Progenitor cell of endocrine pancreas (in vitro differentiated cells): ENCODE measurements around the gene CYB561A3. TPM values are rescaled to one million over a fixed set of nuclear protein-coding genes. Genes with fewer than 3 reads are reported as not detected.

Experiments
- DNase-seq: peaks from one replicate; pipeline ENCODE4 v3.0.0; 2021; ENCODE audit warnings: low spot score; ENCODE audit not compliant: unreplicated experiment
- H3K27ac Mint-ChIP-seq: 2 replicates; pipeline ENCODE4 v1.8.0; 2021; ENCODE audit warnings: mild to moderate bottlenecking, moderate library complexity, mixed read lengths
- H3K27me3 Mint-ChIP-seq: 2 replicates; pipeline ENCODE4 v1.8.0; 2021; ENCODE audit warnings: mixed read lengths
- H3K36me3 Mint-ChIP-seq: 2 replicates; pipeline ENCODE4 v1.8.0; 2022; ENCODE audit warnings: mixed read lengths; ENCODE audit not compliant: insufficient read depth
- H3K4me1 Mint-ChIP-seq: 2 replicates; pipeline ENCODE4 v1.8.0; 2021; ENCODE audit warnings: low read depth, mixed read lengths
- H3K4me3 Mint-ChIP-seq: 2 replicates; pipeline ENCODE4 v1.8.0; 2021; ENCODE audit warnings: low read depth, mild to moderate bottlenecking, moderate library complexity, mixed read lengths
- H3K9me3 Mint-ChIP-seq: 2 replicates; pipeline ENCODE4 v1.8.0; 2021; ENCODE audit warnings: low read depth, mixed read lengths
- total RNA-seq: library from RNA; stranded (reverse); gene quantifications from 2 replicates; pipeline ENCODE4 v1.2.1, GENCODE V29; 2021
- TF ChIP-seq, protein P1 (sequence below): fragments of 200-600 bp; sonication (generic); IDR thresholded peaks from one replicate; pipeline ENCODE4 v1.5.0; 2021; ENCODE audit warnings: antibody characterized with exemption, mild to moderate bottlenecking; ENCODE audit not compliant: unreplicated experiment

Gene CYB561A3
- total RNA-seq, 1 donor from 2014 or later: 45.3 TPM

DNA sequence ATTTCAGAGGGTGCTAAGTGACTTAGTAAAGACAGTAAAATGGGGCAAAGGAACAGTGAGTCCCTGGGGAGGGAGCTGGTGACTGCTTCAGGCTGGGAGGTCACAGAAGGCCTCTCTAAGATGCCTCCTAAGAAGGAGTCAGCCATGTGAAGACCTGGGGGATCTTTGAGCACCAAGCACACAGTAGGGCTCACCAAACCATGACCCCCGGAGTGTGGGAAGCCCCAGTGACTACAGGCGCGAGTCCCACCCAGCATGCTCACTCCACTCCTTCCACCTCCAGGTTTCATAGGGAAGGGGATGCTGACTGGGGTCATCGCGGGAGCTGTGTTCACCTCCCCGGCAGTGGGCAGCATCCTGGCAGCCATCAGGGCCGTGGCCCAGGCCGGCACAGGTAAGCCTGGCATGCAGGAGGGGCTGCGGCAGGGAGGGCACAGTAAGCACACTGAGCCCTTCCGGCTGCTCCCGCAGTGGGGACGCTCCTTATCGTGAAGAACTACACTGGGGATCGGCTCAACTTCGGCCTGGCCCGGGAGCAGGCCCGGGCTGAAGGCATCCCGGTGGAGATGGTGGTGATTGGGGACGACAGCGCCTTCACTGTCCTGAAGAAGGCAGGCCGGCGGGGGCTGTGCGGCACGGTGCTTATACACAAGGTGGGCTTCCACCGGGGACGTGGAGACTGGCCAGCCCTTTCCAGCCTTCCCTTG, 22.7 kb downstream of the CYB561A3 start:
- Mint-ChIP-seq H3K4me1 (peaks cover 3% of the 10 kb centered on the region), H3K27me3 (no peaks in the 10 kb centered on the region), H3K27ac (no peak overlapping the region), H3K9me3 (no peaks in the 10 kb centered on the region), H3K36me3 (peaks cover 7% of the 10 kb centered on the region), H3K4me3 (no peak overlapping the region)
- TF ChIP-seq, protein P1, sequence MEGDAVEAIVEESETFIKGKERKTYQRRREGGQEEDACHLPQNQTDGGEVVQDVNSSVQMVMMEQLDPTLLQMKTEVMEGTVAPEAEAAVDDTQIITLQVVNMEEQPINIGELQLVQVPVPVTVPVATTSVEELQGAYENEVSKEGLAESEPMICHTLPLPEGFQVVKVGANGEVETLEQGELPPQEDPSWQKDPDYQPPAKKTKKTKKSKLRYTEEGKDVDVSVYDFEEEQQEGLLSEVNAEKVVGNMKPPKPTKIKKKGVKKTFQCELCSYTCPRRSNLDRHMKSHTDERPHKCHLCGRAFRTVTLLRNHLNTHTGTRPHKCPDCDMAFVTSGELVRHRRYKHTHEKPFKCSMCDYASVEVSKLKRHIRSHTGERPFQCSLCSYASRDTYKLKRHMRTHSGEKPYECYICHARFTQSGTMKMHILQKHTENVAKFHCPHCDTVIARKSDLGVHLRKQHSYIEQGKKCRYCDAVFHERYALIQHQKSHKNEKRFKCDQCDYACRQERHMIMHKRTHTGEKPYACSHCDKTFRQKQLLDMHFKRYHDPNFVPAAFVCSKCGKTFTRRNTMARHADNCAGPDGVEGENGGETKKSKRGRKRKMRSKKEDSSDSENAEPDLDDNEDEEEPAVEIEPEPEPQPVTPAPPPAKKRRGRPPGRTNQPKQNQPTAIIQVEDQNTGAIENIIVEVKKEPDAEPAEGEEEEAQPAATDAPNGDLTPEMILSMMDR: no peak
- DNase-seq: no peak

DNA sequence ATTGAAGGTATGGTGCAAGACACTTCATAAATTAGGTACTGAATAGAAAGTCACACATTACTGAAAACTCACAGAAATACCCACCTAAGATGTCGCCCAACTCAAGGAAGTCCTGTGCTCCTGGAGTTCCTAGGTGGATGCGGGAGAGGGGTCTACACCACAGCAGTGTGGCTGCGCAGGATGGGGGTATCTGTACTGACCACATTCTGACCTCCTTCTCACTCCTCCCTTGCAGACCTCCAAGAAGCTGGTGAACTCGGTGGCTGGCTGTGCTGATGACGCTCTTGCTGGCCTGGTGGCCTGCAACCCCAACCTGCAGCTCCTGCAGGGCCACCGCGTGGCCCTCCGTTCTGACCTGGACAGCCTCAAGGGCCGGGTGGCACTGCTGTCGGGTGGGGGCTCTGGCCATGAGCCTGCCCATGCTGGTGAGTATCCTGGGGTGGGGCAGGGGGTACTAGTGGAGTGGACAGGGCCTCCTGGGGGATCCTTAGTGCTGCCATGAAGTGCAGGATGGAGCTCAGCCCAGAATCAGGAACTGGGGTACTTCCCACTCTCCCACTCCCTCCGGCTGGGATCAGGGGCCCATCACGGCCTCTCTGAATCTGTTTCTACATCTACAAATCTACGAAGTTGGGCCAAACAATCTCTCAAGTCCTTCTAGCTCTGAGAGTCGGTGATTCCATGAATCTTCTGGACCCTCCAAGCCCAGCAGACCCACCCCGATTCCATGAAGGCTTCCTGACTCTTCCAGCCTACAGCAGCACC, 23.8 kb downstream of the CYB561A3 start:
- no peaks in the 10 kb centered on the region for H3K27me3 Mint-ChIP-seq
- H3K9me3 Mint-ChIP-seq: no peaks in the 10 kb centered on the region
- no peak for DNase-seq
- H3K27ac Mint-ChIP-seq: no peak overlapping the region
- TF ChIP-seq, protein P1: no peak
- peaks cover 6% of the 10 kb centered on the region for H3K4me1 Mint-ChIP-seq
- H3K36me3 Mint-ChIP-seq: peaks cover 7% of the 10 kb centered on the region
- no peak overlapping the region for H3K4me3 Mint-ChIP-seq

DNA sequence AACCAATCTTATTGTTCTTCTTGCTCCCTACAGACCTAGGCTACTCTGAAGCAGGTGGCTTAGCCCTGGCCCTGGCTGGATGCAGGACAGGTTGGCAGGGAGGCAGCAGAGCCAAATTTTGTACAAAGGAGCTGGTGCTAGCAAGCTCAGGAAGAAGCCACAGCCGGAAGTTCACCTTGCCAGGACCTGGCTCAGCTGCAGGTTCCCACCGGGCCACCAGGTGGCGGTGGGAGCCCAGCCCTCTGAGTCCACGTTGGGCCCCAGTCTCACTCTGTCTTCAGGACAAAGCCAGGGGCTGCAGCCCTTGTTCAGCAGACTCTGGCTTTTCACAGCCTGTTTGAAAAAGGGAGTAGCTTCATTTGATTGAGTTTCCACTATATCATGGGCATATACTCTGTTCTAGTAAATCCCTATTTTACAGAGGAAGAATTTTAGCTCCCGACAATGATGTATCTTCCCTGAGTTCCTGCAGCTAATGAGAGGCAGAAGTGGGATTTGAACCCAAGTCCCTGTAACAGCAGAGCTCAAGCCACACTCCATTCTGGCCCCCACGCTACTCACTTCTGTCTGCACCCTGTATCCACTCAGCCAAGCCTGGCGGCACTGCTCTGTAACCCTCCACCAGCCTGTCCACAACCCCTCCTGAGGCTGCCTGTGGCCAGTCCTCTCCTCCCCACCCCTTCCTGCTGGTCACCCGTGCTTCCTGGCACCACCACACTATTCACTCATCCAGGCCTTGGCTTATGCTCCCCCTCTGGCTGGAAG, 25.3 kb downstream of the CYB561A3 start:
- Mint-ChIP-seq H3K36me3 (peaks cover 5% of the 10 kb centered on the region), H3K4me1 (peaks cover 18% of the 10 kb centered on the region), H3K27me3 (no peaks in the 10 kb centered on the region), H3K27ac (peak overlapping the region; percentile 94), H3K9me3 (no peaks in the 10 kb centered on the region), H3K4me3 (peak overlapping the region; percentile 7)
- TF ChIP-seq, protein P1: peak; percentile 96
- DNase-seq: peak; percentile 75

DNA sequence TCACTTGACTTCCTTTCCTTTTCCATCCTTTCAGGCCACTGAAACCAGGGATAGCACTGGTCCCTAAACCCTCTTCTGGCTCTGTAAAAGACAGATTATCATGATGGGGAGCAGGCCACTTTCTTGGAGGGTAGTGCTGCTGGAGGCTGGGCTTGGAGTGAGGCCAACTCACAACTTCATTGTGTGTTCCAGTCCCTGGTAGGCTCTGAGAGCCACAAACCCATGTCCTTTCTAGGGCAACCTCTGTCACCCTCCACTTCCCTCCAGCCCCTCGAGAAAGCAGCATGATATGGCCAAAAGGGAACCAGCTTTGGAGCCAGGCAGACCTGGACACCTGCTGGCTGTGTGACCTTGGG, 26.3 kb downstream of the CYB561A3 start:
- DNase-seq: no peak
- Mint-ChIP-seq H3K27me3 (no peaks in the 10 kb centered on the region), H3K9me3 (no peaks in the 10 kb centered on the region), H3K27ac (no peak overlapping the region), H3K36me3 (peaks cover 3% of the 10 kb centered on the region), H3K4me3 (no peak overlapping the region), H3K4me1 (peaks cover 22% of the 10 kb centered on the region)
- TF ChIP-seq, protein P1: no peak
